Mesodermal cell (in vitro differentiated cells): ENCODE data around the gene JPH3. TPM values are rescaled to one million over a fixed set of nuclear protein-coding genes. Genes with fewer than 3 reads are reported as not detected.
A peak's percentile ranks its signal among the peaks of the same experiment; 100 is the strongest.

ENCODE experiments used
- H3K27ac ChIP-seq: 2 replicates; pipeline ENCODE4 v1.7.0; 2013; ENCODE audit warnings: mild to moderate bottlenecking, low read depth, low read length, moderate library complexity; ENCODE audit not compliant: severe bottlenecking
- H3K36me3 ChIP-seq: 2 replicates; pipeline ENCODE4 v1.7.1; 2013; ENCODE audit warnings: mild to moderate bottlenecking, low read length, moderate library complexity; ENCODE audit not compliant: control insufficient read depth, insufficient read depth
- H3K4me1 ChIP-seq: one replicate; pipeline ENCODE4 v1.7.1; 2013; ENCODE audit warnings: mild to moderate bottlenecking, low read length; ENCODE audit not compliant: insufficient read depth, control insufficient read depth, poor library complexity, severe bottlenecking
- H3K4me3 ChIP-seq: 2 replicates; pipeline ENCODE4 v1.7.0; 2013; ENCODE audit warnings: low read length, control low read depth, mild to moderate bottlenecking; ENCODE audit not compliant: insufficient read depth, poor library complexity, severe bottlenecking; ENCODE audit errors: extremely low read depth
- H3K9me3 ChIP-seq: 2 replicates; pipeline ENCODE4 v1.7.1; 2013; ENCODE audit warnings: mild to moderate bottlenecking, low read length, moderate library complexity; ENCODE audit not compliant: control insufficient read depth
- WGBS, 2 experiments: methylation state at CpG; one replicate each; pipeline ENCODE4 v1.1.5; 2013; ENCODE audit warnings: missing lambda C conversion rate in 2 of 2; ENCODE audit not compliant: insufficient coverage in 2 of 2; 5-methylcytosine and 5-hydroxymethylcytosine counted together
- polyA plus RNA-seq, 2 experiments: library from polyadenylated mRNA; stranded (reverse); fragments of 50-300 nt; gene quantifications; one replicate each; pipeline ENCODE4 v1.2.3, GENCODE V29; 2013

JPH3 gene
- 8.3 TPM for polyA plus RNA-seq (2013, experiment 1 of 2)
- polyA plus RNA-seq (2013, experiment 2 of 2), result 7.6 TPM

- 0% methylated on average over 26 of the region's 122 CpGs for WGBS, 2 experiments
- peak within 1 kb of the TSS; percentile 59 for H3K4me3 ChIP-seq
- no peak within 1 kb of the TSS for H3K27ac ChIP-seq
- no peaks in the 10 kb centered on the region for H3K36me3 ChIP-seq
- H3K4me1 ChIP-seq, result peaks cover 3% of the 10 kb centered on the region
- H3K9me3 ChIP-seq, result no peaks in the 10 kb centered on the region
These were observed at the start of gene JPH3 for GRCh38 chr16:87602001-87602775. JPH3 (plus strand) TSS chr16:87602508; CDS start chr16:87603147, 639 bp downstream.

- Histone ChIP-seq H3K4me3 (no peak overlapping the region), H3K9me3 (no peaks in the 10 kb centered on the region), H3K27ac (no peak overlapping the region), H3K4me1 (peaks cover 13% of the 10 kb centered on the region), H3K36me3 (no peaks in the 10 kb centered on the region)
- 81 to 82% methylated on average over 17 to 18 of the region's 18 CpGs for WGBS, 2 experiments
These were observed 49.3 kb upstream of the JPH3 start for GRCh38 chr16:87552772-87553573.

DNA sequence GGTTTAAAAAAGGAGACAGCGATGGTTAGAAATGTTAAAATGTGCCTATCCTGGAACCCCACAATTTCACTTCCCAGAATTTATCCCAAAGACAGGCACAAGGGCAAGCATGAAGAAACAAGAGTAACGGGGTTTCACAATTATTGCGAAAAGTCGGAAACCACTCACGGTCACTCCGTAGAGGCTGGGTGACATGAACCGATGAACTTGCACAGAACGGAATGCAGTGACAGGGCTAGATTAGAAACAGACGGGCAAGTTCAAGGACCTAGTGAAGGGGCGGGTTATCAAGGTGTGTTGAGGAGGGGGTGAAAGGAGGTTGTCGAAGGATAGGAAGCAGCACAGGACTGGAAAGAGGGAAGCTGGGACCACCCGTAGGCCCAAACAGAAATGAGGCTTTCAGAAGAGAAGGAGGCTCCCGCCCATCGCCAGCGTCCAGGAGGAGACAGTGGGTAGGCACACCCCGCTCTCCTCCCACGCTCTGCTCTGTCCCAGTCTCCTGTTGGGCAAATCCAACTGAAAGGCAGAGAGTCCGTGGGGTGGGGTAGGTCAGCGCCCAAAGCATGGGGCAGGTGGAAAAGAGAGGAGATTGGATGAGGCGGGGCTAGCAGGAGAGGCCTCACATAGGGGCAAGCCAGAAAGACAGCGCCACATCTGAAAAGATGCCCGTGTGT lies 47.4 kb upstream of the JPH3 start:
- 93 to 95% methylated on average over 18 to 22 of the region's 22 CpGs for WGBS, 2 experiments
- Histone ChIP-seq H3K9me3 (no peaks in the 10 kb centered on the region), H3K4me3 (no peak overlapping the region), H3K27ac (no peak overlapping the region), H3K4me1 (peaks cover 13% of the 10 kb centered on the region), H3K36me3 (no peaks in the 10 kb centered on the region)

- H3K4me3 ChIP-seq, result no peak overlapping the region
- no peaks in the 10 kb centered on the region for H3K9me3 ChIP-seq
- H3K27ac ChIP-seq, result no peak overlapping the region
- no peaks in the 10 kb centered on the region for H3K36me3 ChIP-seq
- H3K4me1 ChIP-seq, result peaks cover 13% of the 10 kb centered on the region
- WGBS, 2 experiments, result 85 to 86% methylated on average over 14 to 15 of the region's 17 CpGs
These were observed 46.7 kb upstream of the JPH3 start for GRCh38 chr16:87555647-87556046.

- 77 to 81% methylated on average over 5 of the region's 7 CpGs for WGBS, 2 experiments
- no peaks in the 10 kb centered on the region for H3K9me3 ChIP-seq
These were observed 45.3 kb upstream of the JPH3 start for GRCh38 chr16:87556941-87557459.

GRCh38 chr16:87558682-87559081 lies 43.6 kb upstream of the JPH3 start:
- Histone ChIP-seq H3K27ac (no peak overlapping the region), H3K4me3 (no peak overlapping the region), H3K9me3 (no peaks in the 10 kb centered on the region), H3K36me3 (no peaks in the 10 kb centered on the region), H3K4me1 (peaks cover 9% of the 10 kb centered on the region)
- 80 to 92% methylated on average over 3 of the region's 3 CpGs for WGBS, 2 experiments

More at GRCh38 chr16:87556941-87557459, 45.3 kb upstream of the JPH3 start:
- Histone ChIP-seq H3K4me1 (peaks cover 13% of the 10 kb centered on the region), H3K27ac (peak overlapping the region; percentile 29), H3K4me3 (no peak overlapping the region), H3K36me3 (no peaks in the 10 kb centered on the region)

DNA sequence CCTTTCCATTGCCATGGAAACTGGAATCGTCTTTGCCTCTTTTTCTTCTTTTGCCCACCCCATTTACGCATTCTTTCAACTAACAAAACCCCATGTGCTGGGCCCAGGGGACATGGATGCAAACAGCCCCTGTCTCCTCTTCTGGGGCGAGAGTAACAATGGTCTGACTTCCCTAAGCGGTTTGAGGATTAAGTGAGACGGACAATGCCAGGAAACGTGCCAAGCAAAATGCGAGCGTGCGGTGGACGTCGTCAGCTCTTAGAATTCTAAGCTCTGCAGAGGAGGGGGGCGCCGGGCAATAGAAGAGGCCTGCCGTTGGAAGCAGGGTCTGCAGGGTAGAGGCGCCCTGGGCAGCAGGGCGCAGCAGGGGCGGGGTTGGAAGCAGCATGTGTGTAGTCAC lies 42.4 kb upstream of the JPH3 start:
- 92% methylated on average over 17 of the region's 17 CpGs for WGBS, 2 experiments
- H3K4me3 ChIP-seq, result no peak overlapping the region
- H3K9me3 ChIP-seq, result no peaks in the 10 kb centered on the region
- peaks cover 9% of the 10 kb centered on the region for H3K4me1 ChIP-seq
- H3K36me3 ChIP-seq, result no peaks in the 10 kb centered on the region
- no peak overlapping the region for H3K27ac ChIP-seq

GRCh38 chr16:87560428-87561199 lies 41.7 kb upstream of the JPH3 start:
- Histone ChIP-seq H3K36me3 (no peaks in the 10 kb centered on the region), H3K4me1 (peaks cover 9% of the 10 kb centered on the region), H3K27ac (no peak overlapping the region), H3K4me3 (no peak overlapping the region), H3K9me3 (no peaks in the 10 kb centered on the region)
- 88 to 90% methylated on average over 2 to 7 of the region's 12 CpGs for WGBS, 2 experiments

DNA sequence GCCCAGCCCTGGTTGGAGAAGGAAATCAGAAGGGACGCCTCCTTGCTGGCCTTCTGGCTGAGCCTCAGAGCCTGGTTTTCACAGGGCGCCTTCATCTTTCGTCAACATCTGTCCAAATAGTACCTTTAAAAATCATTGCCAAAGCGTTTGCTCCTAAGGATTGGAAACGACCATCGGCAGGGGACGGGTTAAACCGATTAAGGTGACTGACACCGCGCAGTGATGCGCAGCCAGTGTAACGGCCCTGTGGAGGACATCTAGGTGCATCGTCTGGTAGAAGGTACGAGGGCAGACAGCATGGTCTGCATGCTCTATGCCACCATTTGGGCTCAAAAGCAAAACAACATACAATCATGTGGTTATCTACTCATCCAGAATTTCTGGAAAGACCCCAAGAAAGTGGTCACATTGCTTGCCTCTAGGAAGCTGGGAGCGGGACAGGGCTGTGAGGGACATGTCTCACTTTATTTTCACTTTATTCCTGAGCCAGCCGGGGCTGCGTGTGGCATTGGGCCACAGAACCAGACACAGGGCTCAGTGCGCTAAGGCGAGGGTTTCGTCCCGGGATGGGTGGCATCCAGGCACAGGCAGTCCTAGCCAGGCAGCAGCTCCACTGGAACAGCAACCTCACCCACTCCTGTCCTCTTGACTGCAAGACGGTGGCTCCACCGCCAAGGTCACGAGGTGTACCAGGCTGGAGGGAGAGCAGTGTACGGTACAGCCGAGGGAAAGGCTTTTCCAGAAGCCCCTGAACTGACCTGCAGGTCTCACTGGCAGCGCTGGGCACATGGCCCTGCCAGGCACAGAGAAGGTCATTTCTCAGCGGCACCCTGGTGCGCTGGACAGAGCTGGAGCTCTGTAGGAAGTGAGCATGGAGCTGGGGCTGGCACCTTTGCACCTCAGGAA lies 40.9 kb upstream of the JPH3 start:
- no peaks in the 10 kb centered on the region for H3K36me3 ChIP-seq
- 97 to 98% methylated on average over 28 to 29 of the region's 29 CpGs for WGBS, 2 experiments
- H3K4me1 ChIP-seq, result peaks cover 9% of the 10 kb centered on the region
- no peaks in the 10 kb centered on the region for H3K9me3 ChIP-seq
- no peak overlapping the region for H3K4me3 ChIP-seq
- H3K27ac ChIP-seq, result no peak overlapping the region
